BLaER1 (cell line): ENCODE data around the gene ASCC3.
"Not testable (repeated sequence)": the region's sequence is repeated elsewhere in the genome, so short reads cannot be mapped to it uniquely, and the experiment has no call there.

Experiments
- H3K27ac ChIP-seq: shearing (Covaris generic); formaldehyde crosslinking; 2 replicates; pipeline ENCODE4 v1.8.1; 2022
- H3K27me3 ChIP-seq: shearing (Covaris generic); formaldehyde crosslinking; 2 replicates; pipeline ENCODE4 v1.8.1; 2022
- H3K36me3 ChIP-seq: shearing (Covaris generic); formaldehyde crosslinking; 2 replicates; pipeline ENCODE4 v1.8.1; 2022
- H3K4me1 ChIP-seq: shearing (Covaris generic); formaldehyde crosslinking; 2 replicates; pipeline ENCODE4 v1.8.1; 2022
- H3K4me2 ChIP-seq: shearing (Covaris generic); formaldehyde crosslinking; 2 replicates; pipeline ENCODE4 v1.8.1; 2022
- H3K4me3 ChIP-seq: shearing (Covaris generic); formaldehyde crosslinking; 2 replicates; pipeline ENCODE4 v1.8.1; 2022
- H3K9ac ChIP-seq: shearing (Covaris generic); formaldehyde crosslinking; 2 replicates; pipeline ENCODE4 v1.8.1; 2022
- H3K9me3 ChIP-seq: shearing (Covaris generic); formaldehyde crosslinking; 2 replicates; pipeline ENCODE4 v1.8.1; 2022
- H4K20me1 ChIP-seq: shearing (Covaris generic); formaldehyde crosslinking; 2 replicates; pipeline ENCODE4 v1.8.1; 2022
- Cebpa-rat ChIP-seq: shearing (Covaris generic); IDR thresholded peaks from 2 replicates; pipeline ENCODE4 v1.8.1; 2022

Gene ASCC3

GRCh38 chr6:100851819-100852218 is 29.3 kb downstream of the ASCC3 start:
- Histone ChIP-seq H3K27me3 (no peaks in the 10 kb centered on the region), H3K36me3 (peaks cover 40% of the 10 kb centered on the region), H4K20me1 (no peaks in the 10 kb centered on the region), H3K4me1 (no peaks in the 10 kb centered on the region), H3K4me2 (no peak overlapping the region), H3K27ac (no peak overlapping the region), H3K4me3 (no peak overlapping the region), H3K9ac (no peak overlapping the region), H3K9me3 (peaks cover 4% of the 10 kb centered on the region; the same call in 1 of the 2 replicates)
- TF ChIP-seq Cebpa-rat, result no peak

- Histone ChIP-seq H3K27ac (no peak overlapping the region), H3K9me3 (no peaks in the 10 kb centered on the region), H3K9ac (no peak overlapping the region), H3K4me1 (no peaks in the 10 kb centered on the region), H3K36me3 (peaks cover 34% of the 10 kb centered on the region), H3K4me2 (no peak overlapping the region), H4K20me1 (peaks cover 16% of the 10 kb centered on the region), H3K4me3 (no peak overlapping the region), H3K27me3 (no peaks in the 10 kb centered on the region)
- no peak for TF ChIP-seq Cebpa-rat
These were observed 31.0 kb downstream of the ASCC3 start for GRCh38 chr6:100850174-100850573.

GRCh38 chr6:100846276-100846675 is 34.9 kb downstream of the ASCC3 start:
- H3K36me3 ChIP-seq, result peaks cover 20% of the 10 kb centered on the region
- H3K4me1 ChIP-seq, result no peaks in the 10 kb centered on the region
- no peak overlapping the region for H3K4me3 ChIP-seq
- no peak for TF ChIP-seq Cebpa-rat
- H3K9ac ChIP-seq, result no peak overlapping the region
- no peaks in the 10 kb centered on the region for H3K9me3 ChIP-seq
- H3K27ac ChIP-seq, result no peak overlapping the region
- H4K20me1 ChIP-seq, result peaks cover 55% of the 10 kb centered on the region
- H3K27me3 ChIP-seq, result no peaks in the 10 kb centered on the region
- no peak overlapping the region for H3K4me2 ChIP-seq

GRCh38 chr6:100845676-100846075 is 35.5 kb downstream of the ASCC3 start:
- TF ChIP-seq Cebpa-rat, result no peak
- H3K4me1 ChIP-seq, result no peaks in the 10 kb centered on the region
- peaks cover 20% of the 10 kb centered on the region for H3K36me3 ChIP-seq
- H3K9ac ChIP-seq, result no peak overlapping the region
- no peaks in the 10 kb centered on the region for H3K27me3 ChIP-seq
- no peaks in the 10 kb centered on the region for H3K9me3 ChIP-seq
- no peak overlapping the region for H3K27ac ChIP-seq
- H4K20me1 ChIP-seq, result peaks cover 61% of the 10 kb centered on the region
- H3K4me3 ChIP-seq, result no peak overlapping the region
- H3K4me2 ChIP-seq, result no peak overlapping the region

- peaks cover 67% of the 10 kb centered on the region for H4K20me1 ChIP-seq
- H3K4me1 ChIP-seq, result no peaks in the 10 kb centered on the region
- H3K9me3 ChIP-seq, result no peaks in the 10 kb centered on the region
- no peak for TF ChIP-seq Cebpa-rat
- H3K27me3 ChIP-seq, result no peaks in the 10 kb centered on the region
- H3K9ac ChIP-seq, result no peak overlapping the region
- peaks cover 13% of the 10 kb centered on the region; the same call in 1 of the 2 replicates for H3K36me3 ChIP-seq
- H3K27ac ChIP-seq, result no peak overlapping the region
- H3K4me3 ChIP-seq, result no peak overlapping the region
- H3K4me2 ChIP-seq, result no peak overlapping the region
These were observed 41.7 kb downstream of the ASCC3 start for GRCh38 chr6:100839419-100839818.

- Histone ChIP-seq H3K9me3 (no peaks in the 10 kb centered on the region), H3K4me2 (no peak overlapping the region), H3K4me1 (no peaks in the 10 kb centered on the region), H3K36me3 (peaks cover 17% of the 10 kb centered on the region; the same call in 1 of the 2 replicates), H3K27me3 (no peaks in the 10 kb centered on the region), H3K27ac (no peak overlapping the region), H3K9ac (no peak overlapping the region), H4K20me1 (peaks cover 66% of the 10 kb centered on the region), H3K4me3 (no peak overlapping the region)
- TF ChIP-seq Cebpa-rat, result no peak
These were observed 43.1 kb downstream of the ASCC3 start for GRCh38 chr6:100838011-100838410.

- no peaks in the 10 kb centered on the region for H3K4me1 ChIP-seq
- no peak overlapping the region for H3K9ac ChIP-seq
- peaks cover 36% of the 10 kb centered on the region for H4K20me1 ChIP-seq
- H3K36me3 ChIP-seq, result peaks cover 31% of the 10 kb centered on the region
- H3K9me3 ChIP-seq, result peaks cover 9% of the 10 kb centered on the region
- no peaks in the 10 kb centered on the region for H3K27me3 ChIP-seq
- no peak overlapping the region for H3K4me3 ChIP-seq
- no peak for TF ChIP-seq Cebpa-rat
- H3K27ac ChIP-seq, result no peak overlapping the region
- H3K4me2 ChIP-seq, result no peak overlapping the region
These were observed 47.1 kb downstream of the ASCC3 start for GRCh38 chr6:100833972-100834574.

- H3K9me3 ChIP-seq, result peaks cover 19% of the 10 kb centered on the region
- not testable (repeated sequence) for H3K4me2 ChIP-seq, H3K4me3 ChIP-seq, H3K27ac ChIP-seq, H3K9ac ChIP-seq, H3K27me3 ChIP-seq, H3K4me1 ChIP-seq
- peaks cover 32% of the 10 kb centered on the region for H3K36me3 ChIP-seq
- peaks cover 19% of the 10 kb centered on the region; the same call in 1 of the 2 replicates for H4K20me1 ChIP-seq
These were observed 52.0 kb downstream of the ASCC3 start for GRCh38 chr6:100829077-100829595.

- no peak overlapping the region for H3K4me2 ChIP-seq
- no peak for TF ChIP-seq Cebpa-rat
- H3K27me3 ChIP-seq, result no peaks in the 10 kb centered on the region
- H3K9me3 ChIP-seq, result peaks cover 4% of the 10 kb centered on the region; the same call in 1 of the 2 replicates
- no peaks in the 10 kb centered on the region for H3K4me1 ChIP-seq
- no peak overlapping the region for H3K27ac ChIP-seq
- H3K4me3 ChIP-seq, result no peak overlapping the region
- H4K20me1 ChIP-seq, result peaks cover 9% of the 10 kb centered on the region; the same call in 1 of the 2 replicates
- H3K9ac ChIP-seq, result no peak overlapping the region
- H3K36me3 ChIP-seq, result peaks cover 13% of the 10 kb centered on the region
These were observed 58.1 kb downstream of the ASCC3 start for GRCh38 chr6:100823041-100823440.

GRCh38 chr6:100818066-100818465 is 63.1 kb downstream of the ASCC3 start:
- Histone ChIP-seq H3K9me3 (peaks cover 15% of the 10 kb centered on the region), H3K27me3 (no peaks in the 10 kb centered on the region), H3K4me2 (no peak overlapping the region), H3K36me3 (peaks cover 18% of the 10 kb centered on the region), H3K27ac (no peak overlapping the region), H3K4me3 (no peak overlapping the region), H3K4me1 (no peaks in the 10 kb centered on the region), H3K9ac (no peak overlapping the region), H4K20me1 (peaks cover 12% of the 10 kb centered on the region; the same call in 1 of the 2 replicates)
- TF ChIP-seq Cebpa-rat, result no peak
